GM18861 (cell line): Measurements from ENCODE around the gene GOLGA6L10.
"Not testable (repeated sequence)": the region's sequence is repeated elsewhere in the genome, so short reads cannot be mapped to it uniquely, and the experiment has no call there.

Source experiments
- ATAC-seq: cut with Tn5 transposase; IDR thresholded peaks from one replicate; pipeline ENCODE4 v1.9.1; 2021; ENCODE audit not compliant: unreplicated experiment

Gene GOLGA6L10

DNA sequence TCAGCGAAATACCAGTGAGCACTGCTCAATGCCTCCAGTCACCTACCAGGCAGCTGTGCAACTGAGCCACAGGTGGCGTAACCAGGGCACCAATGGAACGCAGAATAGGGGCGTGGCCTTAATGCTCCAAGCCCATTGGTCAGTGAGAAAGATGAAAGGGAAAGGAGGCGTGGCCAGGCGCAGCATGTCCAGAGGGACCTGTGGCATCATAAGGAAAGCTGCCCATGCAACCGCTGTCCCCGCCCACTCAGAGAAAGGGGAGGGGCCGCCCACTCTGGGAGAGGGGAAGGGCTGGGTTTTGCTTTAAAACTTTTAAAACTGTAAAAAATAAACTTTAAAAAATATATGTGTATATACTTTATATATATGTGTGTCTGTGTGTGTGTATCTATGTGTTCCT is at the start of gene GOLGA6L10:
GOLGA6L10 (minus strand) TSS at position 101 of the 400 bp plus-strand sequence; CDS start at position 1, 100 bp downstream.
- not testable (repeated sequence) for ATAC-seq

- no peak for ATAC-seq
Measured at GRCh38 chr15:82398785-82399184, 49.5 kb upstream of the GOLGA6L10 start.

- no peak for ATAC-seq
Measured at GRCh38 chr15:82397817-82398216, 48.5 kb upstream of the GOLGA6L10 start.

- not testable (repeated sequence) for ATAC-seq
Measured at GRCh38 chr15:82395788-82396187, 46.5 kb upstream of the GOLGA6L10 start.

GRCh38 chr15:82393671-82394070 is 44.4 kb upstream of the GOLGA6L10 start:
- ATAC-seq: no peak

GRCh38 chr15:82392077-82392476 is 42.8 kb upstream of the GOLGA6L10 start:
- ATAC-seq: not testable (repeated sequence)

- ATAC-seq: not testable (repeated sequence)
Measured at GRCh38 chr15:82390152-82390551, 40.9 kb upstream of the GOLGA6L10 start.

DNA sequence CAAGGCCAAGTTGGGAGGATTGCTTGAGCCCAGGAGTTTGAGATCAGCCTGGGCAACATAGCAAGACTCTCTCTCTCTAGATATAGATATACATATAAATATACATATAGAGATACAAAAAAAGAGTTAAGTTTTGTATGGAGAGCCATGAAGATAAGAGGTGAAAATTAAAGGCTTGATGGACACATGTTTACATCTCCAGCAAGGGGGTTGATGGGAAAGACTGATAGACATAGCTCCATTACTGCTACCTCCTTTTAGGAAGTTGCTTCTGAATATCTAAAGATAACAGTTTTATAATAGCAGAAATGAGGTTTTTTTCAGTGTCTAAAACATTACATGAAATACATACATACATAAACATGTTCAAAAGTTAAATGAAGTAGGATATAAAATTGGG is 37.9 kb upstream of the GOLGA6L10 start:
- ATAC-seq: not testable (repeated sequence)

- not testable (repeated sequence) for ATAC-seq
Measured at GRCh38 chr15:82381330-82381955, 32.2 kb upstream of the GOLGA6L10 start.

DNA sequence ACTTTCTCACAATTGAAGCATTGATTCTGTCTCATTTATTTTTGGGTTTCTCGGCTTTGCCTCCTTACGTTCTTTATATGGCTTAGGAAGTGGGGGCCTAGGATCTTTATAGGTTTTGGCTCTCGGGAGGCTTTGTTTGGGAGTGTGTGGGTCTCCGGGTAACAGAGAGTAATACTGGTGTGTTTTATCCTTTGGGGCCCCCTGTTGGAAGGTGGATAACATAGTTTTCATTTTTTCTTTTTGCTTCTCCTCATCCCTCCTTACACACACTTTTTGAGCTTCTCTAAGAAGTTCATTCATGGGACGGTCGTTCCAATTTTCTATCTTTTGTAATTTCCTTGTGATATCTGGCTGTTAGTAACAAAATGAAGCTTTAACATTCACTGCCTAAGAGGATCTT is 30.3 kb upstream of the GOLGA6L10 start:
- not testable (repeated sequence) for ATAC-seq

DNA sequence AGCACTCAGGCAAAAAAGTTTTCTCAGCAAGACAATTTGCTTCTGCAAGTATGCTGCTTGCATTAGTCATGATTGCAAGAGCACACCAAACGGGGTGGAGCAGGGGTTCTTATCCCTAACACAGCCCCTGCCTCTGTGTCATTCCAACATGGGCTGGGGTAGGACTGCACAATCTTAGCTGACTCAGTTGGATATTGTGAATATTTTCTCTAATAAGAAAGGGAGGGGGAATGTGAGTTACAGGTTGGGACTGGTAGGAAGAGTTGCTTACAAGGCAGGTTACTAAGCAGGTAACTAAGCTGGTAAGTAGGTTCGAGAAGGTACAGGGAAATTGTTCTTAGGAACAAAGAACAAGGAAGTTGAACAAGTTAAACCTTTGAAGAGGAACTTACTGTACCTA is 24.4 kb upstream of the GOLGA6L10 start:
- ATAC-seq: not testable (repeated sequence)

- ATAC-seq: no peak
Measured at GRCh38 chr15:82371656-82372055, 22.4 kb upstream of the GOLGA6L10 start.

DNA sequence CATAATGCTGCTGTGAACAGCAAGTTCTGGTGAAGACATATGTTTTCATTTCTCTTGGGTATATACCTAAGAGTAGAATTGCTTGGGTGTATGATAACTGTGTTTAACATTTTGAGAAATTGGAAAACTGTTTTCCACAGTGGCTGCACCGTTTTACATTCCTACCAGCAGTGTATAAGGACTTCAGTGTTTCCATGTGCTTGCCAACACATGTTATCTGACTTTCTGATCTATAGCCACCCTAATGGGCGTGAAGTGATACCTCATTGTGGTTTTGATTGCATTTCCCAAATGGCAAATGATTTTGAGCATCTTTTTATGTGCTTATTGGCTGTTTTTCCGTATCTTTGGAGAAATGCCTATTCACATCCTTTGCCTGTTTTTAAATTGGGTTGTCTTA is 18.5 kb upstream of the GOLGA6L10 start:
- not testable (repeated sequence) for ATAC-seq

- peak; percentile 91 for ATAC-seq
Measured at GRCh38 chr15:82365692-82366323, 16.5 kb upstream of the GOLGA6L10 start.

- ATAC-seq: not testable (repeated sequence)
Measured at GRCh38 chr15:82364548-82364947, 15.3 kb upstream of the GOLGA6L10 start.

DNA sequence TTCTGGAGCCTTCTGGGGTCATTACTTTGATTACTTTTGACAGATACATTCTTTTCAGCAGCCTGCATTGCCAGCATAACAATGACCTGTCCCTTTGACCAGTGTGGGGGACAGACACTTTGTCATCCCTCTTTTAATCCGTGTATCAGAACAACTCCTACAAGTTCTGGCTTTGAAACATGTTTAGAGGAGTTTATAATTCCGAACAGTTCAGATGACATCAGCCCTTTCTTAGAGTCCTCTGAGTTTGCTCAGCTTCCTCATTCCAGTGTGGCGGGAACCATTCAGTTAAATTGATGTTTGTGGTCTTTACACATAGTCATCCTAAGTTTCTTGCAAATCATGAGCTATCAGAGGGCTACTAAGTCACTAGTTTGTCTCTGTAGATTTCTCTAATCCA is 13.5 kb upstream of the GOLGA6L10 start:
- ATAC-seq: not testable (repeated sequence)

DNA sequence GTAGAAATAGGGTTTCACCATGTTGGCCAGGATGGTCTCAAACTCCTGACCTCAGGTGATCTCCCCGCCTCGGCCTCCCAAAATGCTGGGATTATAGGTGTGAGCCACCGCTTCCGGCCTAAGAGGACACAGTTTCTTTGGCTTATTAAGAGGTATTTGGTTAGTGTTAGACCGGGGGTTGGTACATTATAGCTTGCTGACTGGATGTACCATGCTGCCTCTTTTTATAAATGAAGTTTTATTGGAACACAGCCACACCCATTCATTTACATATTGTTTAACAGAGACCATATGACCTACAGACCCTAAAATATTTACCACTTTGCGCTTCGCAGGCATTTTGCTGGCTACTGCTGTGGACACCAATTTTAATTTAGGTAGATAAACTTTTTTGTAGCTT is 11.3 kb upstream of the GOLGA6L10 start:
- not testable (repeated sequence) for ATAC-seq

DNA sequence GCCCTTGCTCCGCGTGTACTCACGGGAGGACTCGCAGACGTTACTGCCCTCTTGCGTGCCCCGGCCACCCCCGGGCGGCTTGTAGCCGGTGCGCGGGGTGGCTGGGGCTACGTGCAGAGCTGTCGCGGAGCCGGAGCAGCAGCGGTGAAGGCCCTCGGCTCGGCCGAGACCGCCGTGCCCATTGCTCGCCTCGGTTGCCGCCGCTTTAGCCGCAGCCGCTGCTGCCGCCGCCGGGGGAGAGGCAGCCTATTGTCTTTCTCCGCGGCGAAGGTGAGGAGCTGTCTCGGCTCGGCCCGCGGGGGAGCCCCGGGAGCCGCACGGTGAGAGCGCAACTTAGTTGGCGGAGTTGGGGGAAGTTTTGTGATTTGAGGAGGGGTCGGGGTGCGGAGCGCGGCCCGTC is 5.8 kb upstream of the GOLGA6L10 start:
- ATAC-seq: not testable (repeated sequence)

GRCh38 chr15:82354546-82354945 is 5.3 kb upstream of the GOLGA6L10 start:
- ATAC-seq: not testable (repeated sequence)

GRCh38 chr15:82347645-82348044 is 1.6 kb downstream of the GOLGA6L10 start:
- not testable (repeated sequence) for ATAC-seq

- ATAC-seq: not testable (repeated sequence)
Measured at GRCh38 chr15:82345176-82345575, 4.1 kb downstream of the GOLGA6L10 start.

DNA sequence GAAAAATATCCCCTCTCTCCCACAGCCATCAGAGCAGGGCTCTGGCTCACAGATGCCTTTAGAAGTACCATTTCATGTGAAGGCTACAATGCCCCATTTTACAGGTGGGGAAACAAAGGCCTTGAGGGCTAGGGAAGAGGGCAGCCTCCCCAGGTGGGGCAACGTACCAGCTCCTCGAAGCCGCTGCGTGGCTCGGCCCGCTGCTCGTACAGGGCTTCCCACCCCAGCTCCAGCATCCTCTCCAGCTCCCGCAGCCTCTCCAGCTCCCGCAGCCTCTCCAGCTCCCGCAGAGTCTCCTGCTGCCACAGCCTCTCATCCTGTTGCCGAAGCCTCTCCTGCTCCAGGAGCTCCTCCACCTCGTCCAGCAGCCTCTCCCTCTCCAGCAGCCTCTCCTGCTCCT is 4.9 kb downstream of the GOLGA6L10 start:
- not testable (repeated sequence) for ATAC-seq
